Measurements from ENCODE around the gene ACTR5. TPM values are rescaled to one million over a fixed set of nuclear protein-coding genes. Genes with fewer than 3 reads are reported as not detected.

Gene ACTR5
- total RNA-seq, 1 donor from 2014 or later: 13.7 TPM

DNA sequence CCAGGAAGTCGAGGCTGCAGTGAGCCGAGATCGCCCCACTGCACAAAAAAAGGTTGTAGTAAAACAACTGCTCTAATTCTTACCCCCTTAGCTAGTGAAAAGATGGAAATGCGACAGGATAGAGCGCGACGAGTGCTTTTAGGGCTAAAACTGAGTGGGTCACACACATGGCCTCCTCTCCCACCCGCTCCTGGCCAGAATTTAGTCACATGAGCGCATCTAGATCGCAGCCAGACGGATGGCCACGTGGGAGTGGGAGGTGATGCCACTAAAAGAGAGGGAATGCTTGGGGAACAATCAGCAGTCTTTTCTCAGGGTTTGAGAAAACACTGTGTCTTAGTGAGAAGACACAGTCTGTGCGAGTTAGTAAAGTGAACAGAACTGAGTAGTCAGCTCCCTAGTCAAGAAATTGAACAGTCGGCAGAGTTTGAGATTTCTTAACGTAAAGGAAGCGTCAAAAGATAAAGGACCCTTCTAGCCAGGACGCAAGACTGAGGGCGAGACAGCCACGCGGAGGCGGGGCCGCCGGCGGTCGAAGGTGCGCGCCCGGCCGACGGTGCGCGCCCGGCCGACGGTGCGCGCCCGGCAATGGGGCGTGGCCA lies 664 bp upstream of the ACTR5 start:
- Mint-ChIP-seq H3K27me3 (peaks cover 12% of the 10 kb centered on the region), H3K4me3 (peak overlapping the region; percentile 97), H3K9me3 (no peaks in the 10 kb centered on the region), H3K27ac (peak overlapping the region; percentile 99), H3K4me1 (peaks cover 27% of the 10 kb centered on the region), H3K36me3 (ENCODE audit: low read depth) (peaks cover 19% of the 10 kb centered on the region)
- POLR2A ChIA-PET: interaction anchor here (0.6 to 2.1 kb wide), 9 partner anchors 58 to 312 kb away, joined by 3 to 10 read pairs (median 4); partner anchors contain the start of genes DHX35, PPP1R16B and SNHG17
- DNase-seq (no peak), ATAC-seq (ENCODE audit: low read depth) (no peak)
- no peak for TF ChIP-seq CTCF (IDR thresholded peaks at IDR 0.05)
- intact Hi-C loops (cut with micrococcal nuclease): loop anchor here (1.0 to 5.0 kb wide), 9 partner anchors 16 to 300 kb away; partner anchors contain the start of genes DHX35, FAM83D, PPP1R16B and RALGAPB
- CTCF ChIA-PET: interaction anchor here (1.3 to 2.1 kb wide), 4 partner anchors 15 to 145 kb away, joined by 3 to 8 read pairs (median 6); partner anchors contain the start of gene PPP1R16B

DNA sequence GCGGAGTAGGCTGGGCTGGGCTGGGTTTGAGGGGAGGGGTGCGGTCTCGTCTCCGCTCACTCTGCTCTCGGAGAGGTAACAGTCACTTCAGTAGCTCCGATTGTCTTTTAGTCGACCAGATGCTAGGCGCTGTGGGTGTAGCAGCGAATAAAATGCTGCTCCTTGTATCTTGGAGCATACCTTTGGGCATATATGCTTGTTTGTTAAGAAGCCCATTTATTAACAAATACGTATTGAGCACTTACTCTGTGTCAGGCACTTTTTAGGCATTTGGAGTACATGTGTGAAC lies 545 bp downstream of the ACTR5 start:
- peaks cover 27% of the 10 kb centered on the region for H3K4me1 Mint-ChIP-seq
- CTCF ChIA-PET: interaction anchor here (1.3 to 2.1 kb wide), 4 partner anchors 16 to 144 kb away, joined by 3 to 8 read pairs (median 6); partner anchors contain the start of gene PPP1R16B
- intact Hi-C loops (cut with micrococcal nuclease): loop anchor here (1.0 to 5.0 kb wide), 9 partner anchors 18 to 302 kb away; partner anchors contain the start of genes DHX35, FAM83D, PPP1R16B and RALGAPB
- POLR2A ChIA-PET: interaction anchor here (0.6 to 2.1 kb wide), 6 partner anchors 56 to 163 kb away, joined by 3 to 10 read pairs (median 8); partner anchors contain the start of gene PPP1R16B
- DNase-seq (no peak), ATAC-seq (ENCODE audit: low read depth) (peak; percentile 32)
- no peak for TF ChIP-seq CTCF (IDR thresholded peaks at IDR 0.05)
- peak overlapping the region; percentile 91 for H3K4me3 Mint-ChIP-seq
- peaks cover 2% of the 10 kb centered on the region for H3K27me3 Mint-ChIP-seq
- H3K36me3 Mint-ChIP-seq (ENCODE audit: low read depth): peaks cover 25% of the 10 kb centered on the region
- H3K9me3 Mint-ChIP-seq: no peaks in the 10 kb centered on the region
- H3K27ac Mint-ChIP-seq: peak overlapping the region; percentile 91

- no peak overlapping the region for H3K27ac Mint-ChIP-seq
- no peaks in the 10 kb centered on the region for H3K9me3 Mint-ChIP-seq
- POLR2A ChIA-PET: interaction anchor here (1.6 kb wide), 1 partner anchor 54 kb away, joined by 4 read pairs; the partner anchor contains the start of gene PPP1R16B
These were observed 3.2 kb downstream of the ACTR5 start for GRCh38 chr20:38751360-38751976.

DNA sequence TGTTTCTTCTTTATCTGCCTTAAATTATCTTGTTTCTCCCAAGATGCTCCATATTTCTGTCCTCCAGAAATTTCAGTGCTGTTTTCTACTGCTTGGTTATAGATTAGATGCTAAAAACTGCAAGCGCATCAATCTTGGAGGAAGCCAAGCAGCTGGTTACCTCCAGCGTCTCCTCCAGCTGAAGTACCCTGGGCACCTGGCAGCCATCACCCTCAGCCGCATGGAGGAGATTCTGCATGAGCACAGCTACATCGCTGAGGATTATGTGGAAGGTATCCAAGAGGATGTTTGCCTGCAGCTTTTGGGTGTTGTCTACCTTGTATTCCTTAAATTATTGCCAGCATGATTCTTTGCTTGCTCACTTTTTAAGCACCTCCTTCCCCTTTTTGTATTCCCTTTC lies 3.8 kb downstream of the ACTR5 start:
- CTCF ChIA-PET: interaction anchor here (0.7 to 3.6 kb wide), 15 partner anchors 19 to 211 kb away, joined by 3 to 21 read pairs (median 5); partner anchors contain the start of genes DHX35 and SLC32A1

More at GRCh38 chr20:38751360-38751976, 3.2 kb downstream of the ACTR5 start:
- no peak for ATAC-seq (ENCODE audit: low read depth)
- H3K27me3 Mint-ChIP-seq: no peaks in the 10 kb centered on the region
- TF ChIP-seq CTCF (IDR thresholded peaks at IDR 0.05): no peak
- peaks cover 27% of the 10 kb centered on the region for H3K4me1 Mint-ChIP-seq
- no peak for DNase-seq
- intact Hi-C loops (cut with micrococcal nuclease): loop anchor here (1.0 to 10.0 kb wide), 4 partner anchors 25 to 527 kb away; no protein-coding TSS in a partner anchor
- H3K4me3 Mint-ChIP-seq: no peak overlapping the region
- CTCF ChIA-PET: interaction anchor here (0.7 to 3.6 kb wide), 15 partner anchors 12 to 211 kb away, joined by 3 to 21 read pairs (median 5); partner anchors contain the start of genes DHX35 and SLC32A1
- H3K36me3 Mint-ChIP-seq (ENCODE audit: low read depth): peaks cover 49% of the 10 kb centered on the region

More for the DNA sequence above, 3.8 kb downstream of the ACTR5 start:
- Mint-ChIP-seq H3K4me1 (peaks cover 27% of the 10 kb centered on the region), H3K27ac (no peak overlapping the region), H3K4me3 (no peak overlapping the region), H3K9me3 (no peaks in the 10 kb centered on the region), H3K27me3 (no peaks in the 10 kb centered on the region), H3K36me3 (ENCODE audit: low read depth) (peaks cover 50% of the 10 kb centered on the region)
- DNase-seq (no peak), ATAC-seq (ENCODE audit: low read depth) (no peak)
- intact Hi-C loops (cut with micrococcal nuclease): loop anchor here (10.0 kb wide), 1 partner anchor 527 kb away; no protein-coding TSS in a partner anchor
- TF ChIP-seq CTCF (IDR thresholded peaks at IDR 0.05): no peak
- POLR2A ChIA-PET: no interaction called here

Measured in activated B cell treated with CpG ODN at 0.5 μM for 24 hours (primary cell).